A549 (cell line): ENCODE measurements around the gene C1orf35. TPM values are rescaled to one million over a fixed set of nuclear protein-coding genes. Genes with fewer than 3 reads are reported as not detected.

Experiments used
- ATAC-seq, 2 experiments: fragments of 200-7000 bp in 1 of 2; fragments of >200 bp in 1 of 2; cut with Nextera tagmentation in 1 of 2; cut with Tn5 transposase in 1 of 2; 3 replicates each; pipeline versions ENCODE4 v1.8.0 to v1.9.1; 2018 to 2020; ENCODE audit warnings: mild to moderate bottlenecking in 1 of 2, moderate library complexity in 1 of 2
- CTCF ChIA-PET: fragments of 300-600 bp; sonication (Branson Sonifier 250); formaldehyde crosslinking; extraction: SDS; loops from one replicate; lab custom pipeline; 2021; ENCODE audit warnings: antibody characterized with exemption, inconsistent platforms; lab: Yijun Ruan, JAX
- POLR2A ChIA-PET: fragments of 350-600 bp; formaldehyde crosslinking; extraction: SDS; loops from one replicate; lab custom pipeline; 2021; ENCODE audit warnings: antibody characterized with exemption, inconsistent platforms; lab: Yijun Ruan, JAX
- DNase-seq, 2 experiments: peaks; one replicate each; pipeline versions ENCODE4 v3.0.0 to v3.0.0-alpha.2; 2011 to 2016; ENCODE audit warnings: low read depth in 1 of 2, low spot score in 1 of 2
- FAIRE-seq: peaks from 2 replicates; lab custom pipeline; 2011; peaks lifted over from hg19 to GRCh38; lab: Jason Lieb, UNC
- H3K27ac ChIP-seq, 2 experiments: fragments of >200 bp; sonication (Bioruptor Twin); formaldehyde crosslinking; 3 replicates each; pipeline ENCODE4 v1.5.1; 2016 to 2017
- H3K4me1 ChIP-seq: fragments of >200 bp; sonication (Bioruptor Twin); formaldehyde crosslinking; 3 replicates; pipeline ENCODE4 v1.6.1; 2016
- H3K4me2 ChIP-seq: fragments of >200 bp; sonication (Bioruptor Twin); formaldehyde crosslinking; 3 replicates; pipeline ENCODE4 v1.6.1; 2016
- H3K4me3 ChIP-seq: fragments of >200 bp; sonication (Bioruptor Twin); formaldehyde crosslinking; 3 replicates; pipeline ENCODE4 v1.5.1; 2016
- H3K9me3 ChIP-seq: fragments of >200 bp; sonication (Bioruptor Twin); formaldehyde crosslinking; 3 replicates; pipeline ENCODE4 v1.6.1; 2016
- BHLHE40 ChIP-seq: IDR thresholded peaks from 2 replicates; pipeline ENCODE4 v1.6.1; 2012; ENCODE audit warnings: low read depth, low read length, inconsistent platforms
- CHD4 ChIP-seq: fragments of 200-600 bp; sonication (generic); IDR thresholded peaks from 2 replicates; pipeline ENCODE4 v1.6.1; 2016; ENCODE audit warnings: antibody characterized with exemption, mild to moderate bottlenecking, borderline replicate concordance
- EHF ChIP-seq: fragments of 250-450 bp; sonication (Bioruptor Pico); IDR thresholded peaks from 2 replicates; pipeline ENCODE4 v1.5.0; 2020; ENCODE audit warnings: mild to moderate bottlenecking
- EHMT2 ChIP-seq: fragments of 200-600 bp; sonication (generic); IDR thresholded peaks from 2 replicates; pipeline ENCODE4 v1.6.1; 2016; ENCODE audit warnings: antibody characterized with exemption, low read depth, mild to moderate bottlenecking, moderate library complexity
- ESRRA ChIP-seq: fragments of 150-350 bp; IDR thresholded peaks from 2 replicates; pipeline ENCODE4 v1.6.1; 2014; ENCODE audit warnings: mild to moderate bottlenecking, low read length, borderline replicate concordance
- HOXA7 ChIP-seq: fragments of 250-450 bp; sonication (Bioruptor Pico); IDR thresholded peaks from 2 replicates; pipeline ENCODE4 v1.5.0; 2020; ENCODE audit warnings: mild to moderate bottlenecking, moderate library complexity
- HOXB5 ChIP-seq: fragments of 250-450 bp; sonication (Bioruptor Pico); IDR thresholded peaks from 2 replicates; pipeline ENCODE4 v1.5.0; 2020; ENCODE audit warnings: mild to moderate bottlenecking, moderate library complexity
- JUNB ChIP-seq: fragments of >200 bp; sonication (Bioruptor Twin); formaldehyde crosslinking; IDR thresholded peaks from 2 replicates; pipeline ENCODE4 v1.6.1; 2016
- KDM1A ChIP-seq: fragments of 200-600 bp; sonication (generic); IDR thresholded peaks from 2 replicates; pipeline ENCODE4 v1.6.1; 2016; ENCODE audit warnings: low read depth, mild to moderate bottlenecking
- KDM5A ChIP-seq: fragments of 200-600 bp; sonication (generic); IDR thresholded peaks from 2 replicates; pipeline ENCODE4 v1.6.1; 2016; ENCODE audit warnings: antibody characterized with exemption, mild to moderate bottlenecking
- MAFK ChIP-seq: fragments of 450-650 bp; IDR thresholded peaks from 2 replicates; pipeline ENCODE4 v1.6.1; 2014; ENCODE audit not compliant: partially characterized antibody
- MAZ ChIP-seq: fragments of 150-350 bp; IDR thresholded peaks from 2 replicates; pipeline ENCODE4 v1.6.1; 2014; ENCODE audit warnings: antibody characterized with exemption, low read depth, low read length, borderline replicate concordance
- RAD21 ChIP-seq, 2 experiments: fragments of >200 bp in 1 of 2; sonication (Bioruptor Twin) in 1 of 2; formaldehyde crosslinking in 1 of 2; IDR thresholded peaks in 1 of 2; conservative IDR thresholded peaks in 1 of 2; 2 replicates in 1 of 2; 3 replicates in 1 of 2; pipeline ENCODE4 v1.6.1; 2012 to 2018; ENCODE audit warnings: inconsistent platforms in 1 of 2
- RNF2 ChIP-seq: fragments of 200-600 bp; sonication (generic); IDR thresholded peaks from 2 replicates; pipeline ENCODE4 v1.6.1; 2016; ENCODE audit warnings: low read depth, mild to moderate bottlenecking, antibody characterized with exemption, moderate library complexity, borderline replicate concordance
- SREBF2 ChIP-seq: fragments of 450-650 bp; IDR thresholded peaks from 2 replicates; pipeline ENCODE4 v1.6.1; 2014; ENCODE audit warnings: mild to moderate bottlenecking, moderate library complexity
- TFCP2L1 ChIP-seq: fragments of 250-450 bp; sonication (Bioruptor Pico); IDR thresholded peaks from 2 replicates; pipeline ENCODE4 v1.5.0; 2021; ENCODE audit warnings: mild to moderate bottlenecking
- WGBS: methylation state at CpG from one replicate; pipeline ENCODE4 v1.1.6; 2017; ENCODE audit errors: missing lambda C conversion rate; 5-methylcytosine and 5-hydroxymethylcytosine counted together
- polyA plus RNA-seq, 4 experiments: library from polyadenylated mRNA; depleted of rRNA in 3 of 4; stranded (reverse); fragments of >200 nt; fragmentation: RNase III in 1 of 4; extraction: RNeasy Plus Mini Kit Qiagen cat#74134 plus additional on column Dnase treatment in 1 of 4; gene quantifications; 2 replicates in 3 of 4; 3 replicates in 1 of 4; pipeline ENCODE4 v1.2.3, GENCODE V29; 2011 to 2017
- TF ChIP-seq, protein P1 (sequence below): IDR thresholded peaks from 2 replicates; pipeline ENCODE4 v1.6.1; 2012
- TF ChIP-seq, protein P2 (sequence below): fragments of 250-450 bp; sonication (Bioruptor Pico); IDR thresholded peaks from 2 replicates; pipeline ENCODE4 v1.5.0; 2020; ENCODE audit warnings: low read depth, mild to moderate bottlenecking, moderate library complexity
- TF ChIP-seq, protein P3 (sequence below): fragments of 200-600 bp; sonication (generic); IDR thresholded peaks from 2 replicates; pipeline ENCODE4 v1.6.1; 2016; ENCODE audit warnings: antibody characterized with exemption, mild to moderate bottlenecking, moderate library complexity
- TF ChIP-seq, protein P4 (sequence below): fragments of 250-450 bp; sonication (Bioruptor Pico); IDR thresholded peaks from 2 replicates; pipeline ENCODE4 v1.5.0; 2021; ENCODE audit warnings: mild to moderate bottlenecking, moderate library complexity, borderline replicate concordance

The C1orf35 gene
- polyA plus RNA-seq, 2 of the 4 experiments (the other 2 are of a cell fraction), result 9.8 to 28.9 TPM

DNA sequence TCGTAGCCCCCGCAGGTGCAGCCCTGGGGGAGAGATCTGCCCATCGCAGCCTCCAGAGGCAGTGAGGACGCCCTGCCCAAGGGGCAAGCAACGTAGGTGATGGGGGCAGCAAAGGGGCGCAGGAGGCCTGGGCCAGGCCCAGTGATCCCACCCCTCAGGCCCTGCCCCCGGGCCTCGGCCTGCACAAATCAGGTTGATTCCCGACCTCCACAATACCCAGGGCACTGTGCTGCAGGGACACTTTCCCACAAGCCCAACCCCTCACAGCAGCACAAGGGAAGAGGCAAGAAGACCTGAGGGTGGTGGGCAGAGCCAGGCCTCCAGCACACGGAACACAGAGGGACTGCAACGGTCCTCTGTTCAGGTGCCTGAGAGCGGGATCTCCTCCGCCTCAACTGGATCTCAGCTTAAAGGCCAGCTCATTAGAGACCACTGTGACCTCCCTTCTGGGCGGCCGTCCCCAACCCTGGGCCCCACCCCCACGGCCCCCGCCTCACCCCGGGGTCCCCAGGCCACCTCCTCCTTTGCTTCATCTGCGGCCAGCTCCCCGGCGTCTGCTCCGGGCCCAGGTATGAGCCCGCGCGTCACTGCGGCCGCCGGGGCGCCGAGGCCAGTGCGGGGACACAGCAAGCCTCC, 21.4 kb downstream of the C1orf35 start:
- ChIA-PET POLR2A (interaction anchor here (0.5 to 1.6 kb wide), 9 partner anchors 8 to 561 kb away, joined by 3 to 9 read pairs (median 4); partner anchors contain the start of genes IBA57 and TRIM11), CTCF (interaction anchor here (1.0 to 1.6 kb wide), 5 partner anchors 21 to 133 kb away, joined by 3 to 4 read pairs (median 3); no protein-coding TSS in a partner anchor)
- FAIRE-seq (no peak), ATAC-seq (peak; percentile 30 to 53), DNase-seq (no peak)
- WGBS, result 15% methylated on average over 14 of the region's 31 CpGs
- peak overlapping the region; percentile 94 for H3K4me3 ChIP-seq
- peak overlapping the region; percentile 93 to 97 for H3K27ac ChIP-seq
- H3K4me1 ChIP-seq, result peaks cover 31% of the 10 kb centered on the region
- H3K4me2 ChIP-seq, result peak overlapping the region; percentile 98
- H3K9me3 ChIP-seq, result no peaks in the 10 kb centered on the region
- TF ChIP-seq MAFK, result no peak
- no peak for TF ChIP-seq ESRRA
- TF ChIP-seq KDM1A, result no peak
- TF ChIP-seq, protein P1, sequence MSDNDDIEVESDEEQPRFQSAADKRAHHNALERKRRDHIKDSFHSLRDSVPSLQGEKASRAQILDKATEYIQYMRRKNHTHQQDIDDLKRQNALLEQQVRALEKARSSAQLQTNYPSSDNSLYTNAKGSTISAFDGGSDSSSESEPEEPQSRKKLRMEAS, result no peak
- TF ChIP-seq HOXB5 (CRISPR knock-in tag), result no peak
- TF ChIP-seq EHF, result no peak
- TF ChIP-seq RAD21 (conservative IDR thresholded peaks at IDR 0.05 in 1 of 2, IDR thresholded peaks at IDR 0.05 in 1 of 2), result no peak
- no peak for TF ChIP-seq SREBF2
- no peak for TF ChIP-seq TFCP2L1 (CRISPR knock-in tag)
- TF ChIP-seq HOXA7 (CRISPR knock-in tag), result no peak
- TF ChIP-seq, protein P2, sequence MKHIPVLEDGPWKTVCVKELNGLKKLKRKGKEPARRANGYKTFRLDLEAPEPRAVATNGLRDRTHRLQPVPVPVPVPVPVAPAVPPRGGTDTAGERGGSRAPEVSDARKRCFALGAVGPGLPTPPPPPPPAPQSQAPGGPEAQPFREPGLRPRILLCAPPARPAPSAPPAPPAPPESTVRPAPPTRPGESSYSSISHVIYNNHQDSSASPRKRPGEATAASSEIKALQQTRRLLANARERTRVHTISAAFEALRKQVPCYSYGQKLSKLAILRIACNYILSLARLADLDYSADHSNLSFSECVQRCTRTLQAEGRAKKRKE (CRISPR knock-in tag), result no peak
- TF ChIP-seq, protein P3, sequence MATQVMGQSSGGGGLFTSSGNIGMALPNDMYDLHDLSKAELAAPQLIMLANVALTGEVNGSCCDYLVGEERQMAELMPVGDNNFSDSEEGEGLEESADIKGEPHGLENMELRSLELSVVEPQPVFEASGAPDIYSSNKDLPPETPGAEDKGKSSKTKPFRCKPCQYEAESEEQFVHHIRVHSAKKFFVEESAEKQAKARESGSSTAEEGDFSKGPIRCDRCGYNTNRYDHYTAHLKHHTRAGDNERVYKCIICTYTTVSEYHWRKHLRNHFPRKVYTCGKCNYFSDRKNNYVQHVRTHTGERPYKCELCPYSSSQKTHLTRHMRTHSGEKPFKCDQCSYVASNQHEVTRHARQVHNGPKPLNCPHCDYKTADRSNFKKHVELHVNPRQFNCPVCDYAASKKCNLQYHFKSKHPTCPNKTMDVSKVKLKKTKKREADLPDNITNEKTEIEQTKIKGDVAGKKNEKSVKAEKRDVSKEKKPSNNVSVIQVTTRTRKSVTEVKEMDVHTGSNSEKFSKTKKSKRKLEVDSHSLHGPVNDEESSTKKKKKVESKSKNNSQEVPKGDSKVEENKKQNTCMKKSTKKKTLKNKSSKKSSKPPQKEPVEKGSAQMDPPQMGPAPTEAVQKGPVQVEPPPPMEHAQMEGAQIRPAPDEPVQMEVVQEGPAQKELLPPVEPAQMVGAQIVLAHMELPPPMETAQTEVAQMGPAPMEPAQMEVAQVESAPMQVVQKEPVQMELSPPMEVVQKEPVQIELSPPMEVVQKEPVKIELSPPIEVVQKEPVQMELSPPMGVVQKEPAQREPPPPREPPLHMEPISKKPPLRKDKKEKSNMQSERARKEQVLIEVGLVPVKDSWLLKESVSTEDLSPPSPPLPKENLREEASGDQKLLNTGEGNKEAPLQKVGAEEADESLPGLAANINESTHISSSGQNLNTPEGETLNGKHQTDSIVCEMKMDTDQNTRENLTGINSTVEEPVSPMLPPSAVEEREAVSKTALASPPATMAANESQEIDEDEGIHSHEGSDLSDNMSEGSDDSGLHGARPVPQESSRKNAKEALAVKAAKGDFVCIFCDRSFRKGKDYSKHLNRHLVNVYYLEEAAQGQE, result no peak
- TF ChIP-seq BHLHE40, result no peak
- TF ChIP-seq MAZ, result no peak
- TF ChIP-seq, protein P4, sequence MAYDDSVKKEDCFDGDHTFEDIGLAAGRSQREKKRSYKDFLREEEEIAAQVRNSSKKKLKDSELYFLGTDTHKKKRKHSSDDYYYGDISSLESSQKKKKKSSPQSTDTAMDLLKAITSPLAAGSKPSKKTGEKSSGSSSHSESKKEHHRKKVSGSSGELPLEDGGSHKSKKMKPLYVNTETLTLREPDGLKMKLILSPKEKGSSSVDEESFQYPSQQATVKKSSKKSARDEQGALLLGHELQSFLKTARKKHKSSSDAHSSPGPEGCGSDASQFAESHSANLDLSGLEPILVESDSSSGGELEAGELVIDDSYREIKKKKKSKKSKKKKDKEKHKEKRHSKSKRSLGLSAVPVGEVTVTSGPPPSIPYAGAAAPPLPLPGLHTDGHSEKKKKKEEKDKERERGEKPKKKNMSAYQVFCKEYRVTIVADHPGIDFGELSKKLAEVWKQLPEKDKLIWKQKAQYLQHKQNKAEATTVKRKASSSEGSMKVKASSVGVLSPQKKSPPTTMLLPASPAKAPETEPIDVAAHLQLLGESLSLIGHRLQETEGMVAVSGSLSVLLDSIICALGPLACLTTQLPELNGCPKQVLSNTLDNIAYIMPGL (CRISPR knock-in tag), result no peak
- TF ChIP-seq JUNB, result no peak
- TF ChIP-seq CHD4, result no peak
- TF ChIP-seq EHMT2, result no peak
- no peak for TF ChIP-seq KDM5A
- TF ChIP-seq RNF2, result no peak
